ENCODE data around the gene MT1E. TPM values are rescaled to one million over a fixed set of nuclear protein-coding genes. Genes with fewer than 3 reads are reported as not detected.

The MT1E gene
- total and polyA plus RNA-seq, 2 of the 13 experiments (the other 11 are each of a cell fraction or from before 2014, with no cell fraction given): 110 to 1,072 TPM

- TF ChIP-seq PRDM15 (CRISPR knock-in tag; IDR thresholded peaks at IDR 0.05) (peak; percentile 70; the same call in 1 of the 2 replicates), ZNF484 (CRISPR knock-in tag; IDR thresholded peaks at IDR 0.05; ENCODE audit: borderline replicate concordance, low read depth) (no peak), ZMYM4 (CRISPR knock-in tag; IDR thresholded peaks at IDR 0.05) (peak; percentile 26; the same call in 1 of the 2 replicates), MED1 (CRISPR knock-in tag; IDR thresholded peaks at IDR 0.05) (peak; percentile 92), SYNCRIP (IDR thresholded peaks at IDR 0.05; ENCODE audit: insufficient read depth, low read depth, low read length) (no peak), ZNF337 (CRISPR knock-in tag; IDR thresholded peaks at IDR 0.05; ENCODE audit: borderline replicate concordance, low read depth) (peak; percentile 91; the same call in 1 of the 2 replicates), ZNF558 (CRISPR knock-in tag; IDR thresholded peaks at IDR 0.05; ENCODE audit: borderline replicate concordance) (no peak; the same call in 1 of the 2 replicates), KDM5A (IDR thresholded peaks at IDR 0.05; ENCODE audit: borderline replicate concordance, low read length) (no peak), USF2 (IDR thresholded peaks at IDR 0.05; ENCODE audit: low read depth, low read length) (no peak), USF2 (CRISPR knock-in tag; IDR thresholded peaks at IDR 0.05; ENCODE audit: borderline replicate concordance) (no peak), GTF3A (CRISPR knock-in tag; conservative IDR thresholded peaks at IDR 0.05) (no peak), ZNF430 (CRISPR knock-in tag; IDR thresholded peaks at IDR 0.05) (peak; percentile 88), HNF4A (CRISPR knock-in tag; IDR thresholded peaks at IDR 0.05) (no peak), ZNF225 (CRISPR knock-in tag; IDR thresholded peaks at IDR 0.05) (peak; percentile 78), XBP1 (CRISPR knock-in tag; IDR thresholded peaks at IDR 0.05) (peak; percentile 58), ZNF569 (CRISPR knock-in tag; IDR thresholded peaks at IDR 0.05; ENCODE audit: borderline replicate concordance) (no peak), ZUFSP (CRISPR knock-in tag; IDR thresholded peaks at IDR 0.05; ENCODE audit: borderline replicate concordance) (no peak), TBL1XR1 (IDR thresholded peaks at IDR 0.05; ENCODE audit: borderline replicate concordance, low read length, partially characterized antibody) (peak; percentile 69), ZNF276 (CRISPR knock-in tag; IDR thresholded peaks at IDR 0.05; ENCODE audit: low read depth) (no peak)
These were observed 17.3 kb upstream of the MT1E start, which contains the start of gene MT2A (continued) for GRCh38 chr16:56608043-56608875.

Data from HepG2 (cell line).